NCI-H146 (cell line): ENCODE data around the gene SLC3A2.
"Not testable (repeated sequence)": the region's sequence is repeated elsewhere in the genome, so short reads cannot be mapped to it uniquely, and the experiment has no call there.

Experiments
- DNase-seq: peaks from one replicate; lab custom pipeline; 2025; lab: John Stamatoyannopoulos, UW

SLC3A2 gene

DNA sequence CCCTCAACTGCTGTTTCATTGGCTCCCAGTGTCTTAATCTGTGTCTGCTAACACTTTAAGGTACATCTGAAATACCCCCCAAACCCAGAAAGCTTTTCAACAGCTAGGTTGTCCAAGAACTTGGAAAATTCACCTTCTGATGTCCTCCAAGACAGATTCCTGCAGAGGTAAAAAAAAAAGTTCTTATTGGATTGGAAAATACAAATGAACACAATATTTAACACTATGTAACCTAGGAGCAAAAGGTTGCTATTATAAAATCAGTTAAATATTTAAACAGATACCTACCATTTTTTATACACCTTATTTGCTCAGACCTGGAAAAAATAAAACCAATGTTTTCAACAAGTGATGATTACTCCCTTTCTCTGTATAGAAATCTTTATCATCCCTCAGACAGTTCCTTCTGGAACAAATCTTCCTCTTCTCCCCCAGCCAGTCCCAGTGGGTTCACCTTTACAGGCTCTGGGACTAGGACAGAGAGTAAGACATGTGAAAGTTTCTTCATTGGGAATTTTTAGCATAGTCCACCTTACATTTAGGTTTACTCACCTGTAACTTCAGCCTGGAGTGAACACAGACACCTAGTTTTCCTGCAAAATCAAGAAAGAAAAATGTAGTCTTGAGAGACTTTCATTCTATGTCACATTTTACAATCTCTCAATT lies 28.0 kb upstream of the SLC3A2 start:
- no peak for DNase-seq

DNA sequence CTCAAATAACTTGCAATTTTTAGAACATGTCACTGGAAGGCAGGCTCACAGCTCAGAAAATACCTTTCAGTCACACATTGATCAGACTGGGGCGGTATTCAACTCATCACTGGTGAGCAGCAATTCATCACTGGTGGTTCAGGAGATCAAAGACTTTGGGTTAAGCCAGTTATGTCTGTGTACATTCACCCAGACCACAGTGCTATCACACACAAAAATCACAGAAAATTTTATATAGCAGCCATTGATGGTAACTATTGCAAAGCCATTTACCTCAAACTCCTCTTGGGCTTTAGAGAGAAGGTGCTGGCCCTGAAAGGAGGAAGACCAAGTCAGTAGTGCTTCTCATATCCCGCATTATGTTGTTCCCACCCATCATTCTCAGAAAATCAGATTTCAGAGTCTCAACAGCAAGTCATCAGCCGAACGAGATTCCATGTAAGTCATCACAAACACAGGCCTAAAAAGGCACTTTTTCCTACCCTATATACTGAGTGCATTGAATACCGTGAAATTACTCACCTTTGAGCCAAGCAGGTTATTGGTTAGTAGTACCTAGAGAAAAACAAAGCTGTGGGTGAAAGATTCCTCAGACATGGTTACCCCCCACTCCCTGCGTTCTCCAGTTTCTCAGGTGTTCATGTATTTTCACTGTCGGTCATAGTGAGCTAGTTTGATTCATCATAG lies 27.3 kb upstream of the SLC3A2 start:
- DNase-seq: no peak

DNA sequence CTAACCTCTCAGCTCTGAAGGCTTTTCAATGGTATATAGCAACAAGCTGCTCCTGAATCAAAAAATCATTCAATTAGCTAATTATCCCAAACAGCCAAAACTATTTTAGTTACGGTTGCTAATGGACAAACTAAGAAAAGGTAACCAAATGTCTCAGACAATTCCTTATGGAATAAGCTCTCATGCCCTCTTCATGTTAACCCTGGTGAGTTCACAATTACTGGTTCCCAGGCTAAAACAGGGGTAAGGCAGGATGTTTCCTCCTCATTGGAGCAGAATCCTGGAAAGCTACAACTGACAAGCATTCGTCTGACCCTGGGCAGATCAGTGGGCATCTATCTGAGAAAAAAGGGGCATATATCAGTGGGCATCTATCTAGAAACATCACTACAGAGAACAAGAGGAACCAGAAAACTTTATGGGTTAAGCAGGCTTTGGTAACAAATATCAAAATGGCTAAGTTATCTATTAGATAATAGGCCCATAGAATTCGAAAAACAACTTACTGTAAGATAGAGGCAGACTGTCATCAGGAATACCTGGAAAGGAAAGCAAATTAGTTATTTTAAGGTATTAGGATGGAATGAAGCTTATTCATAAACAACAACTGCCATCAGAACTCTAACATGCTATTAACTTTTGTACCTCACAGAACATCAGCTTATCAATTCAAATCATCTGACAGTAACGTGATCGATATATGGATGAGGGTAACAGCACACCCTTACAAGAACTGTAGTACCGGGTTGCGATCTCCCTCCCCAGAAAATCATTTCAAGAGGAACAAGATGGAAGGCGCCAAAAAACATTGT lies 26.5 kb upstream of the SLC3A2 start:
- DNase-seq: peak; percentile 11

DNA sequence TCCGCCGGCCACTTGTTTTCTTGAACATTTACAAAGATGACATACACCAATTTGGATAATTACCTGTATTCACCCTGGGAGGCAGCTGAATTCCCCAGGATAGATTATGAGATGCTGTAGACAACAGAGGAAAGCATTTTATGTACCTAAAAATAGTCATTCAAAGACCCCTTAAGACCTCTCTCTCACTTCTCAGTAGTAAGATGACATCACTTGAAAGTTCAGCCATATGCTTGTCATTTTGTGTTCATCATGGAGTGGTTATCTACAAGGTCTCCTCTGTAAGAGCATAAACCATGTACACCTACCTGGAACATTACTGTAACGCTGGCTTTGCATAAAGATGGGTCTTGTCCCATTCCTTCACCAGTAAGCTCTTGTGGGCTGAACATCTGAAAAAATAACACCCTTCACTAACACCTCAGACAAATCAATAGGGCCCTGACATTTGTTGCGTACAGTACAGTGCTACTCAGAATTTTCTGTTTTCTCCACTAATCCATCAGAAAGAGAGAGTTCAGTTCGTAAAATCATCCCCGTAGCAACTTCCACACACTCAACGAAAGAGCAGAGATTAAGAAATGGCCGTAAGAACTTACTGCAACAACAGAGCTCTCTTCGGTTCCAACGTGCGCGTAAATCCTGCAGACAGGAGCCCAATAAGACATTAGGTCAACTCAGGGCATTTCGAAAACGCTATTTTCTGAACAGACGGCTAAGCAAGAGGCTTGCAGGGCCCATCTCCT lies 25.7 kb upstream of the SLC3A2 start:
- no peak for DNase-seq

DNA sequence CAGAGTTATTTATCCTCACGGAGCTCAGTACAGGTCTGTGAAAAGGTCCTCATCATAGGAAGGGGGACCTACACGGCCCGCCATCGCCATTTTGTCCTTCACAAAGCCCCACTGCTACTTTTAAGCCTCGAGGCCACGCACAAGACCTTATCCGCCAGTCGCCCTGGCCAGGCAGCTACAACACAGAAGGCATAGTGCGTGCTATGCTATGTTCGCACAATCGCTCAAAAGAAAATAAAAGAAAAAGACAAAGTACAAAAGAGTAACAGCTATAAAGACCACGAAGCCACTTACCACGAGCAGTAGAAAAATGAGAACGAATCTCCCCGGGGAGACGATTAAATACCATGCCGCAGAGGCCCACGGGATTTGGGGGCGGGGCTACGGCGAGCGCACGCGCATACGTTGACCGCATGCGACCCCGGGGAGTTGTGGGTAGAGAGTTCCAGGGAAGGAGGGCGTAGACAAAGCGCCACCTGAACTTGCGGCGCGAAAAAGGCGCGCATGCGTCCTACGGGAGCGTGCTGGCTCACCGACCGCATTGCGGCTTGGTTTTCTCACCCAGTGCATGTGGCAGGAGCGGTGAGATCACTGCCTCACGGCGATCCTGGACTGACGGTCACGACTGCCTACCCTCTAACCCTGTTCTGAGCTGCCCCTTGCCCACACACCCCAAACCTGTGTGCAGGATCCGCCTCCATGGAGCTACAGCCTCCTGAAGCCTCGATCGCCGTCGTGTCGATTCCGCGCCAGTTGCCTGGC lies 24.9 kb upstream of the SLC3A2 start:
- peak; percentile 99 for DNase-seq

DNA sequence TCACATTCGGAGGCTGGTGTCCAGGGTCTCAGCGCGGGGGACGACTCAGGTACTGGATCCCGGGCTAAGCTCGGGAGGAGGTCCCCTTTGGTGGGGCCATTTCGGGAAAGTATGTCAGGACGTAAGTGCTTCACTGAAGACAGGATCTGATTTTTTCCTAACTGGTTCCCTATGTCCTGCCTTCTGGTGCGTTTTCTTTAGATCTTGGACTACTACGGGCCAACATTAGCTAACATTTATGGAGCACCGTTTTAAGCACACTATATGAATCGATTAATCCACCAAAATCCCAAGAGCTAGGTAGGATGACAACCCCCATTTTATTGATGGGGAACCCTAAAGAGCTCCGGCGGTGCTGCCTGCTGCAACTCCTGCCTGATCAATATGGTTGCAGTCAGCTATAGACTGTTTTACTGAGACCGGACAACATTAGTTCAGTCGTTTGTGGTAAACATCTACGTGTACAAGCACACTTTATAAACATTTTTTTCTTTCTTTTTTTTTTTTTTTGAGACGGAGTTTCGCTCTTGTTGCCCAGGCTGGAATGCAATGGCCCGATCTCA lies 24.3 kb upstream of the SLC3A2 start:
- peak; percentile 31 for DNase-seq

- DNase-seq: no peak
Observed at GRCh38 chr11:62857541-62857982, 23.1 kb upstream of the SLC3A2 start.

DNA sequence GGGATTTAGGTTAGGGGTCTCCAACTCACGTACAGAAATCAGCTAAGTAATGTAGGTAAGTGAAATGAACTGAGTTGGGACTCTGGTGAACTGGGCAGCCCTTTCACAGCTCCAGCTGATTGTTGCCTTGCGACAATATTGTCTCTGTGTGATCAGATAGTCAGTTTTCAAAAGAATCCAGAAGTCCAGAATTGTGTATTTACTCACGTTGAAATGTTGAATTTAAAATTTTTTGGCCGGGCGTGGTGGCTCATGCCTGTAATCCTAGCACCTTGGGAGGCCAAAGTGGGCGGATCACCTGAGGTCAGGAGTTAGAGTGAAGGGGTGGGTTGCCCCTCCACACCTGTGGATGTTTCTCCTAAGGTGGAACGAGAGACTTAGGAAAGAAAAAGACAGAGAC lies 22.5 kb upstream of the SLC3A2 start:
- no peak for DNase-seq

- DNase-seq: not testable (repeated sequence)
Observed at GRCh38 chr11:62859281-62859703, 21.4 kb upstream of the SLC3A2 start.

GRCh38 chr11:62860835-62861563 lies 19.7 kb upstream of the SLC3A2 start:
- no peak for DNase-seq

- not testable (repeated sequence) for DNase-seq
Observed at GRCh38 chr11:62861564-62862192, 19.0 kb upstream of the SLC3A2 start.

GRCh38 chr11:62863687-62864335 lies 16.9 kb upstream of the SLC3A2 start:
- DNase-seq: no peak

DNA sequence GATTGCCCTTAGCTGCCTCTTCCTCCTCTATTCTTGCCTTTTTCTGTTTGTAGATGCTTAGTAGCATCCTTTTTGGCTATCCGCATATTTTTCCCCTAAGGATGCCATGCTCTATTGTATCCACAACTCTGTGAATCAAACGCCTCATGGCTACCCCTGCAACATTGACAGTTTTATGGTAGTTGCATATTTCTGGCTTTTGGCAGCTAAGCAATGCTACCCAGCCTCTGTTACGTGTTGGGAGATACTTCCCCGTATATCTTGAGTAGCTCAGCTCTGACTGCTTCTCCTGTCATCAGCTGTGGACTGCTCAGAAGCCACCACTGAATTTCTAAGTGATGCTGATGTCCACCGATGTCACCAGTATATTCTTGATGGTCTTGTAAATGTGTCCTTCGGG lies 15.1 kb upstream of the SLC3A2 start:
- DNase-seq: no peak

GRCh38 chr11:62874851-62875250 lies 5.8 kb upstream of the SLC3A2 start:
- DNase-seq: no peak

DNA sequence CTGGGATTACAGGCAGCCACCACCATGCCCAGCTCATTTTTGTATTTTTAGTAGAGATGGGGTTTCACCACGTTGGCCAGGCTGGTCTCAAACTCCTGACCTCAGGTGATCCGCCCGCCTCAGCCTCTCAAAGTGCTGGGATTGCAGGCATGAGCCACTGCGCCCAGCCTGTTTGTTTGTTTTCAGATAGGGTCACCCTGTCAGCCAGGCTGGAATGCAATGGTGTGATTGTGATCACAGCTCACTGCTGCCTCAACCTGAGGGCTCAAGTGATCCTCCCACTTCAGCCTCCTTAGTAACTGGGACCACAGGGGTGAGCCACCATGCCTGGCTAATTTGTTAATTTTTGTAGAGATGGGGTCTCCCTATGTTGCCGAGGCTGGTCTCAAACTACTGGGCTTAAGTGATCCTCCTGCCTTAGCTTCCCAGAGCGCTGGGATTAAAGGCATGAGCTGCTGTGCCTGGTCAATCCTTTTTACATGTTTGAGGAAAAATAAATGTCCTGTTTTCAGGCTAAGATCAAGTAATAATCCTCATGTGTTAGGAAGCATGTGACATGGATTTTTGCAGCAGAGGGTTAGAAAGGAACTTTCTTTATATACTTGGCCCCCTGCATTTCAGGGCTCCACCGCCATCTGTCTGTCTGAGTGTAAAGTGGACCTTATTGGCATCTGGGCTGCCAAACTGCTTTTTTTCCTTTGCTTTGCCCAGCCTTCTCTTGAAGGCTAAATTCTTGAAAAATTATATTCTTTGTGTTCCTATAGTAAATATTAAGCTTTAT lies 4.8 kb upstream of the SLC3A2 start:
- DNase-seq: no peak

GRCh38 chr11:62876712-62877111 lies 4.0 kb upstream of the SLC3A2 start:
- DNase-seq: no peak

GRCh38 chr11:62879235-62879978 lies 1.3 kb upstream of the SLC3A2 start:
- DNase-seq: no peak
